ENCODE data around the gene SFXN4. TPM values are rescaled to one million over a fixed set of nuclear protein-coding genes. Genes with fewer than 3 reads are reported as not detected.

Gene SFXN4, protein sequence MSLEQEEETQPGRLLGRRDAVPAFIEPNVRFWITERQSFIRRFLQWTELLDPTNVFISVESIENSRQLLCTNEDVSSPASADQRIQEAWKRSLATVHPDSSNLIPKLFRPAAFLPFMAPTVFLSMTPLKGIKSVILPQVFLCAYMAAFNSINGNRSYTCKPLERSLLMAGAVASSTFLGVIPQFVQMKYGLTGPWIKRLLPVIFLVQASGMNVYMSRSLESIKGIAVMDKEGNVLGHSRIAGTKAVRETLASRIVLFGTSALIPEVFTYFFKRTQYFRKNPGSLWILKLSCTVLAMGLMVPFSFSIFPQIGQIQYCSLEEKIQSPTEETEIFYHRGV
- total RNA-seq: 10 to 100 TPM; 12.7 to 25.3 (median 17.1) TPM

DNA sequence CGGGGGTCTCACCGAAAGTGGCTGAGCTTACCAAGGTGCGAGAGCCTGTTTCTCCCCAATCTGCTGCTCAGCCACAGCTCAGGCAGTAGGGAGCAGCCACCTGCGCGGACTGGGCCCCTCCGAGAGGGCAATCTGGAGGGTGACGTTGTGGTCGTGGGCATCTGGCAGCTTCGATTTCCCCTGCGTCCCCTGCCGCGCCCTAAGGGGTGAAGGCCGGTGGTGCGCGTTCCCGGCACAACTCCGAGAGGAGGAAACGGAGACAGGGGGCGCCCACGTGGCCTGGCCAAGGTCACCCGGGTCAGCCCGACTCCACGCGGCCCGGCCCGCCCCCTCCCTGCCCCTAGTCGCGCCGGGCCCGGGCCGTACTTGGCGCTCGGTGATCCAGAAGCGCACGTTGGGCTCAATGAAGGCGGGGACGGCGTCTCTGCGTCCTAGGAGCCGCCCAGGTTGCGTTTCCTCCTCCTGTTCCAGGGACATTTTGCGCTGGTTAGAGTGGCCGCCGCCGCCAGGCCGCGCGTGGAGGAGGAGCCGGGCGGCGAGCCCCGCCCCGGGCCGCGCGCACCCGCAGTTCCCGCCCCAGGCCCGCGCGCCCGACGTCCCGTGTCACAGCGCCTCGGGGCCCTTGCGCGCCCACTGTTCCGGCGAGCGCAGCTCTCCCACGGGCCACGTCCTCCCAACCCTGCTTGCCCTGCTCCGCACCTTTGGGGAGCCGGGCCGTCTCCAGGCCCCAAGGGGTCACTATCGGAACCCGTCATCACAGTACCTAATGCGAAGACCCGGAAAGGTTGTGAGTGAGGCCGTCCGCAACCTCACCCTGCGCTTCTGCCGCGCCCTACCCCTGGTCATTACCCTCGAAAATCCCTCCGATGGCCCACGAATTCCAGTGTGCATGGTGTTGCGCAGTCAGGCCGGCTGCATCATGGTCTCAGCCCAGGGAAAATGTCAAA is at the start of gene SFXN4:
SFXN4 (minus strand) TSS at position 544 of the 947 bp plus-strand sequence; CDS start at position 477, 67 bp downstream.
- Histone ChIP-seq H3K27me3 (no peaks in the 10 kb centered on the region), H3K36me3 (peaks cover 0 to 49% of the 10 kb centered on the region in 2 donors), H3K9me3 (no peaks in the 10 kb centered on the region), H3K4me1 (peaks cover 0 to 36% (median 10%) of the 10 kb centered on the region in 3 donors), H3K4me3 (peak within 1 kb of the TSS; percentile 45 to 74), H3K27ac (peak within 1 kb of the TSS; percentile 74 to 94 (median 88))
- peak; percentile 78 to 80 for TF ChIP-seq POLR2A (IDR thresholded peaks at IDR 0.05)
- TF ChIP-seq, protein P1, sequence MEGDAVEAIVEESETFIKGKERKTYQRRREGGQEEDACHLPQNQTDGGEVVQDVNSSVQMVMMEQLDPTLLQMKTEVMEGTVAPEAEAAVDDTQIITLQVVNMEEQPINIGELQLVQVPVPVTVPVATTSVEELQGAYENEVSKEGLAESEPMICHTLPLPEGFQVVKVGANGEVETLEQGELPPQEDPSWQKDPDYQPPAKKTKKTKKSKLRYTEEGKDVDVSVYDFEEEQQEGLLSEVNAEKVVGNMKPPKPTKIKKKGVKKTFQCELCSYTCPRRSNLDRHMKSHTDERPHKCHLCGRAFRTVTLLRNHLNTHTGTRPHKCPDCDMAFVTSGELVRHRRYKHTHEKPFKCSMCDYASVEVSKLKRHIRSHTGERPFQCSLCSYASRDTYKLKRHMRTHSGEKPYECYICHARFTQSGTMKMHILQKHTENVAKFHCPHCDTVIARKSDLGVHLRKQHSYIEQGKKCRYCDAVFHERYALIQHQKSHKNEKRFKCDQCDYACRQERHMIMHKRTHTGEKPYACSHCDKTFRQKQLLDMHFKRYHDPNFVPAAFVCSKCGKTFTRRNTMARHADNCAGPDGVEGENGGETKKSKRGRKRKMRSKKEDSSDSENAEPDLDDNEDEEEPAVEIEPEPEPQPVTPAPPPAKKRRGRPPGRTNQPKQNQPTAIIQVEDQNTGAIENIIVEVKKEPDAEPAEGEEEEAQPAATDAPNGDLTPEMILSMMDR (IDR thresholded peaks at IDR 0.05): peak in 2 of 4 experiments; percentile 9 to 30
- TF ChIP-seq EP300 (IDR thresholded peaks at IDR 0.05): no peak
- peak; percentile 86 for TF ChIP-seq POLR2AphosphoS5 (IDR thresholded peaks at IDR 0.05)
- WGBS, 2 donors (ENCODE audit: low coverage in 1 of 2): 0% methylated on average over 2 of the region's 90 CpGs; no CpG with 5 or more reads in 1 of the 2 donors
- peak; percentile 97 for ATAC-seq

DNA sequence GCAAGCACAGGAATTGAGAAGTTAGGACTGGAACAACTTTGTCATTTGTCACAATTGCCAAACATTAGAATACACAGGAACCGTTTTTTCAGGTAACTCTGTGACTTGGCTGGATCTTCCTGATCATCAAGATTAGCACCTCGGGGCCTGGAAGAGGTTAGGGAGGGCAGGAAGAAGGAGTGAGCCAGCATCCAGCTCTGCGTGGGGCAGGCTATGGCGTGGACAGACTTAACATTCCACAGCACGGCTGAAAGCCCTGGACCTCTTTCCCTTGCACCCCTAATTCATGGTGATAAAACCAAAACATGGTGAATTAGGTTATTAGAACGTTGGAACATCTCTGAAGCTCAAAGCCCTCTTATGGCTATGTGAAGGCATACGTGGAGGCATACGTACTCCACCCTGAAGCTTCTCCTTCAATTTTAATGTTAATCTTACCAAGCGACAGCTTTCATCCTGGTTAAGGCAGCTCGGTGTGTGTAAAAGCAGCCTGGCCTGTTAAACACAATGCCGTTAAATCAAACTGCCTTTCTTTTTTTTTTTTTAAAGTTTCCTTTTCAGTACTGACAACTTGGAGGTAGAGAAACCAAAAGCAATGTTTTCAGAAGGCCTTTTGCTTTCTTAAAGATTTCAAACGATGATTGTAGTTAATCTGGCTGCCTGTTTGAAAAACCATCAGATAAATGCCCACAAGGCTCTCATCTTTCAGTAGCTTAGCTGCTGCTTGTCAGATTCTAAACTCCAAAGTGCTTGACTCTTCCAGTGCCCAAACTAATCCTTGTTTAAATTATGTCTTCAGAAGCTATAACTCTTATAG is 46.3 kb upstream of the SFXN4 start:
- H3K4me1 ChIP-seq: peaks cover 15 to 87% (median 23%) of the 10 kb centered on the region in 3 donors
- peak overlapping the region; percentile 92 to 100 (median 98) for H3K27ac ChIP-seq
- H3K36me3 ChIP-seq: no peaks in the 10 kb centered on the region
- H3K9me3 ChIP-seq: no peaks in the 10 kb centered on the region
- 5 to 11% methylated on average over 10 to 12 of the region's 12 CpGs for WGBS, 2 donors (ENCODE audit: low coverage in 1 of 2)
- no peaks in the 10 kb centered on the region for H3K27me3 ChIP-seq
- H3K4me3 ChIP-seq: peak overlapping the region; percentile 4 to 26
- TF ChIP-seq POLR2A (IDR thresholded peaks at IDR 0.05): no peak
- TF ChIP-seq, protein P1 (IDR thresholded peaks at IDR 0.05): no peak
- no peak for TF ChIP-seq POLR2AphosphoS5 (IDR thresholded peaks at IDR 0.05)
- no peak for TF ChIP-seq EP300 (IDR thresholded peaks at IDR 0.05)
- no peak for ATAC-seq

DNA sequence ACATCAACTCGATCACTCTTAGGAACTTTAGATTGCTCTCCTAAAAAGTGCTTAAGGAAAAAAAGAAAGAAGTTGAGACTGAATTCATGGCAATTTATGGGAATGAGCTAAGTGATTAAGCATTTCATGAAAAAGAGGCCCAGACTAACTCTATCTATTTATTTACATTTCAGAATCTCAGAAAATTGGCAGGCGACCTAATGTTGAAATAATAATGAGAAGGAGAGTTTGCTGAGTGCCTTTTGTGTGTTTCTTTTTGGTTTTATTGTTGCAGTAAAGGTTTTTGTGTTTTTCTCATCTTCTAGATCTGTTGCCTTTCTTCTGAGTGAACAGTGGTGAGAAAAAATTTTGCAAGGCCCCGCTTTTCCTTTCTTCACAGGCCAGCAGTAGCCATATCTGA is 45.7 kb upstream of the SFXN4 start:
- no peak for ATAC-seq
- Histone ChIP-seq H3K4me1 (peaks cover 15 to 86% (median 25%) of the 10 kb centered on the region in 3 donors), H3K27ac (peak overlapping the region; percentile 92 to 100 (median 98)), H3K36me3 (no peaks in the 10 kb centered on the region), H3K27me3 (no peaks in the 10 kb centered on the region), H3K4me3 (peak overlapping the region in 1 of 2 donors; percentile 26), H3K9me3 (no peaks in the 10 kb centered on the region)
- 6 to 39% methylated on average over 2 to 3 of the region's 3 CpGs for WGBS, 2 donors (ENCODE audit: low coverage in 1 of 2)
- TF ChIP-seq POLR2AphosphoS5 (IDR thresholded peaks at IDR 0.05): peak; percentile 57
- TF ChIP-seq, protein P1 (IDR thresholded peaks at IDR 0.05): no peak

DNA sequence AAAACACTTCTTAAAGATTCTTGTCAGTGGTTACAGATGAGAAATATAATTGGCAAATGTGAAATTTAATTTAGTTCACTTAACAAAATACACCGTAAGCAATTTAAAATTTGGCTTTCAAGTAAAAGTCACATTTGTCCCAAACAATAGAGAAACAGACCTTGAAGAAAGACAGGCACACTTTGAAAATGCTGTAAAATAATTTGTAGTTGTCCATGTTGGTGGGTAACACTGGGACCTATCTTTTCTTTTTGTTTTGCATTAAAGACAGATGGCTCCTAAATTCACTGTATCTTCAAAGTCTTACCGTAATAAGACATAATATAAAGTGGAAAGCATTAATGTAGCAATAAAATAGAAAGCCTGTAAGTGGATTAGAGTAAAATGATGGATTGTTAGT is 45.1 kb upstream of the SFXN4 start:
- Histone ChIP-seq H3K4me1 (peaks cover 15 to 86% (median 29%) of the 10 kb centered on the region in 3 donors), H3K4me3 (no peak overlapping the region), H3K9me3 (no peaks in the 10 kb centered on the region), H3K27ac (peak overlapping the region; percentile 92 to 100 (median 98)), H3K27me3 (no peaks in the 10 kb centered on the region), H3K36me3 (no peaks in the 10 kb centered on the region)
- ATAC-seq: no peak
- 37 to 48% methylated on average over 2 of the region's 2 CpGs for WGBS, 2 donors (ENCODE audit: low coverage in 1 of 2)
- TF ChIP-seq POLR2A (IDR thresholded peaks at IDR 0.05): no peak
- no peak for TF ChIP-seq POLR2AphosphoS5 (IDR thresholded peaks at IDR 0.05)
- TF ChIP-seq, protein P1 (IDR thresholded peaks at IDR 0.05): no peak
- TF ChIP-seq EP300 (IDR thresholded peaks at IDR 0.05): no peak

All from gastroesophageal sphincter (tissue), 4 donors.